Body of pancreas (tissue), 4 donors: ENCODE data around the gene RSL1D1.

Experiments used
- CTCF ChIP-seq, 7 experiments: fragments of 450-650 bp in 4 of 7; fragments of 200-600 bp in 3 of 7; sonication (generic) in 3 of 7; IDR thresholded peaks; one replicate each; pipeline ENCODE4 v1.5.1; 2016 to 2019; ENCODE audit warnings: antibody characterized with exemption in 7 of 7
- POLR2A ChIP-seq, 3 donors: fragments of 450-650 bp; IDR thresholded peaks; one replicate each; pipeline ENCODE4 v1.6.1; 2016; ENCODE audit warnings: antibody characterized with exemption in 3 of 3, mild to moderate bottlenecking in 2 of 3

GRCh38 chr16:11877374-11877773 is 26.0 kb upstream of the RSL1D1 start:
- TF ChIP-seq POLR2A (IDR thresholded peaks at IDR 0.05) (no peak), CTCF (IDR thresholded peaks at IDR 0.05) (no peak)
